Stimulated activated CD8-positive, alpha-beta memory T cell treated with anti-CD3 and anti-CD28 coated beads, Interleukin-7, amount 100 ng/mL, for 48 hours (primary cell): ENCODE data around the gene UQCRHL.
"Not testable (repeated sequence)": the region's sequence is repeated elsewhere in the genome, so short reads cannot be mapped to it uniquely, and the experiment has no call there.

Experiments used
- DNase-seq, 2 donors: peaks; one replicate each; pipeline ENCODE4 v3.0.0-alpha.2; 2020; ENCODE audit warnings: low read depth in 1 of 2; ENCODE audit errors: extremely low read depth in 1 of 2

Gene UQCRHL

DNA sequence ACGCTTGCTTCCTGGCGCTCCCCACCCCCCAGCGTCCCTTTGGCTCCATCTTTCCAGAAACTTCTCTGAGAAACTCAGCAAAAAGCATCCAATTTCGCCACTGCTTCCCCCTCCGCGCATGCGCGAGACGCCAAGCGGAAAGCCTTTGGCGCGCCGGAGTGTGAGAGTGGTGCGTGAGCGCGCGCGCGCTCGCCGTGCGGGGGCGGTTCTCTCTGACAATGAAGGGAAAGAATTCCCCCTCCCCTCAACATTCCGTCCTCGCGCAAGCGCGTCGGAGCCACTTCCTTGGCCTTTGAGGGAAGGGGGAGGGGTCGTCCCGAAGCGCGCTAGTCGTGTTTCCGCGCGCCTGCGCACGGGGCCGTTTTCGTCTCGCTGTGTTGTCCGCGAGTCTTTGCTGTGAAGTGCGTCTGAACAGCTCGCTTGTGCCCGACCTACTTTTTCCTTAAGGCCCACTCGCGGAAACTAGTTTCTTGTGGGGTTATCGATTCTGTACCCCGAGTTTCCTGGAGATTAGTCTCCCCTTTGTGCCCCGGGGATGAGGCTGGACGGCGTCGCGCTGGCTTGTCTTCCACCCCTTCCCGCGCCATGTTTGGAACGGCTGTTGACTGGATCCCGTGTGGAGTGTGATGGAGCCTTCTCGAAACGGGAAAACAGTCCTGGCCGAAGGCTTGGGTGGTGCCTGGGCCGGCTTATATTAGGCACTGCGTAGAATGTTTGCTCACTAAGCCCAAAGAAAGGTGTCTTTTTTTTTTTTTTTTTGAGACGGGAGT is 28.5 kb upstream of the UQCRHL start:
- DNase-seq = peak; percentile 96 to 99

DNA sequence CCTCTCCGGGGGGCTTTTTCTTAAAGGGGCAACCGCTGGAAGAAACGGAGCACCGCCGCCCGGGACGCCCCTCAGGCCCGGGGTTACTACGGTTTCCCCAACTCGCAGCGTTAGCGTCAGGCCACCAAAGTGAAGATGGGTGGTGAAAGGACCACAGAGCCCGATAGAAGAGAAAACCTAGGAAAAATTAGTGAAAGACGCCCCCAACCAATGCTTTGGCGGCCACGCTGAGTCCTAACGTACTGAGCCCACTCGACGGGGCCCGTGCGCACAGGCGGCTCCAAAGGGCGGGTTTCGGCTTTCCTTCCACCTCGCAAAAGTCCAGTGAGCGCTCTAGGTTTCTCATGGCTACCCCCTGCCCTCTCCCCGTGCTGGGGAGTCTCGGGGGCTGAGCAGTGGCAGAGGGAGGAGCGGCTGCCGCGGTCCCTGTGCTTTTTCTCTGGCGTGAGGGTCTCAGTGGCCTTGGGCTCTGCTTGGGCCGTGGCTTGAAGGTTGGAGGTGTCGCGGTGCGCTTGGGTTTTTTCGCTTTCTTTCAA is 27.8 kb upstream of the UQCRHL start:
- no peak for DNase-seq

DNA sequence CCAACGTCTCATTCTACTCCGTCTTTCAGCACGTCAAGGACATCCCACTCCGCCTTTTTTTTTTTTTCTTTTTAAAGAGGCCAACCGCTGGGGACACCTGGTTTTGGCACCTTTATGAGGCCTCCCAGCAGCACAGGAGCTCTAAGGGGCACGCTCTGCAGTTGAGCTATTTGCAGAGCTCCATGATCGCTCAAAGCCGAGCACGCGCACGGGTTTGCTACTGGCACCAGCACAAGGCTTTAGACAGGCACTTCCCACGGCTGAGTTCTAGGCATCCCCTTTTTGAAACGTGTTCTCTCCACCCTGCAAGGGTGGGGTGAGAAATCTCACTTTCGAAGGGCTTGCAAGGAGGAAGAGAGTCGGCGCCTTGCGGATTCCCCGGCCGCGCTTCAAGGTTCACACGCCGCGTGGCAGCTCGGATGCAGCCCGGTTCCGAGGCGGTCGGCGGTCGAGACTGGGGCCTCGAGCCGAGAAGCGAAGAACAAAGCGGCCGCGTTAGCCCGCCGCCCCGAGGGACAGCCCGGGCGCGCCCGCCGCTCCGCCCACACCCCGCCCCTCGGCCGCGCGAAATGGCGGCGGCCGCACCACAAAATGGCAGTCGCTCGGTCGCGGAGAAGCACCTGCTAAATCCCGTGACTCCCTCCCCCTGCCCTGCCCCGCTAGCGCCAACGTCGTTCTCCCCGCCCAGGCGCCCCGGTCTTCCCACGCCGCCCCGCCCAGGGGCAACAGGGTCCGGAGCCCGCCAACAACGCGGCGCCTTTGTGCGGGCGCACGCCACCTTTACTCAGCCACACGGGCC is 27.2 kb upstream of the UQCRHL start:
- peak; percentile 82 to 89 for DNase-seq

DNA sequence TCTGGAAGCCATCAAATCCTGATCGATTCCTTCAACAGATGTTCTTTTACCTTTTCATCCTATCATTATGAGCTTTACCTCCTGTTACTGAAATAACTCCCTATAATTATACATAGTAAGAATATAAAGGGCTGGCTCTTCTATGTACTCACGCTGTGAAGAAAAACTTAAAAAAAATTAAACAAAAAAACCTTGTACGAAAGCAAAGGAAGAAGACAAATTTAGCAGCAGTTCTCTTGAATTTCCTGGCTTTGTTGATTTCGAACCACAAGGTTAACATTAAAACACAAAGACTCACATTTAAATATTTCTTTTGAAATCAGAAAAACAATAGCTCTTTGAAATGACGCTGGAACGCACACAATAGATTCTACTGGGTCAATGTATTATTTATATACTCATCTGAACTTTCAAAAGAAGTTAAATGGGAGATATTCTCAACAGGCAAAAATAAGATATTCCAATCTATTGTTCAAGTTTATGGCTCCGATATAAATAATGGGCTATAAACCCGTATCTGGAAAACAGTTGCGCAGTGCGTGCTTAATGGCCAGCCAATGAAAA is 26.5 kb upstream of the UQCRHL start:
- no peak for DNase-seq

DNA sequence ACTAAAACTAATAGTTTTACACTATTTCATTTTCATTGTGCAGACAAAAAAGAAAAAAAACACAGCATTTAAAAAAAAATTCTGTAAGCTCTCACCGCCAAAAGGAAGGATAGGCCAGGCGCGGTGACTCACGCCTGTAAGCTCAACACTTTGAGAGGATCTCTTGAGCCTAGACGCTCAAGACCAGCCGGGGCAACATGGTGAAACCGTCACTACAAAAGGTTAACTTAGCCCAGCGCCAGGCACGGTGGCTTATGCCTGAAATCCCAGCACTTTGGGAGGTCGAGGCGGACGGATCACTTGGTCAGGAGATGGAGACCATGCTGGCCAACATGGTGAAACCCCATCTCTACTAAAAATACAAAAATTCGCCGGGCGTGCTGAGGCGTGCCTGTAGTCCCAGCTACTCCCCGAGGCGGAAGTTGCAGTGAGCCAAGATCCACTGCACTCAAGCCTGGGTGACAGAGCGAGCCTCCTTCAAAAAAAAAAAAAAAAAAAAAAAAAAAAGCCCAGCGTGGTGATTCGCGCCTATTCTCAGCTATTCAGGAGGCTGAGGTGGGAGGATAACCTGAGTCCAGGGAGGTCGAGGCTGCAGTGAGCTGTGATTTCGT is 25.7 kb upstream of the UQCRHL start:
- peak in 1 of 2 donors; percentile 0 for DNase-seq

DNA sequence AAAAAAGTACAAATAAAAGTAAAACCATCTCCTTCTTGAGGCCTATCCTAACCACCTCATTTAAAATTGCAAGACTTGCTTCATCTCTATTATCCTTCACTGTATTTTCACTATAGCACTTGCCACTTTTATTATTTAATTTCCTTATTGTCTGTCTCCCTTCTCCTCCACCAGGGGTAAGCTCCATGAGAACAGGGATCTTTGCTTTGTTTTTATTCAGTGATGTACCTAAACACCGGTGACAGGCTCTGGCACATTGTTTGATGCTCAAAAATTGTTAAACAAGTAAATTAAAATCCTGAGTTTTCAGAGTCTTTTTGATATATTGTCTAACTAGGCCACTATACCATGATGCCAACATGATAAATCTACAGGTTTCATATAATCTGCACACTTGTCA is 22.8 kb upstream of the UQCRHL start:
- no peak for DNase-seq

DNA sequence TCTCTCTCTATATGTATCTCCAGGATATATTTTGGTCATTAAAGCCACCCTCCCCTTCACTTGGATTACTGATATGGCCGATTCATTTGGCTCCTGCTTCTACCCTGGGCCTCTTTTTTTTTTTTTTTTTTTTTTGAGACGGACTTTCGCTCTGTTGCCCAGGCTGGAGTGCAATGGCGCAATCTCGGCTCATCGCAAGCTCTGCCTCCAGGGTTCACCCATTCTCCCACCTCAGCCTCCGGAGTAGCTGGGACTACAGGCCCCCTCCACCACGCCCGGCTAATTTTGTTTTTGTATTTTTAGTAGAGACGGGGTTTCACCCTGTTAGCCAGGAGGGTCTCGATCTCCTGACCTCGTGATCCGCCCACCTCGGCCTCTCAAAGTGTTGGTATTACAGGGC is 21.5 kb upstream of the UQCRHL start:
- not testable (repeated sequence) for DNase-seq

DNA sequence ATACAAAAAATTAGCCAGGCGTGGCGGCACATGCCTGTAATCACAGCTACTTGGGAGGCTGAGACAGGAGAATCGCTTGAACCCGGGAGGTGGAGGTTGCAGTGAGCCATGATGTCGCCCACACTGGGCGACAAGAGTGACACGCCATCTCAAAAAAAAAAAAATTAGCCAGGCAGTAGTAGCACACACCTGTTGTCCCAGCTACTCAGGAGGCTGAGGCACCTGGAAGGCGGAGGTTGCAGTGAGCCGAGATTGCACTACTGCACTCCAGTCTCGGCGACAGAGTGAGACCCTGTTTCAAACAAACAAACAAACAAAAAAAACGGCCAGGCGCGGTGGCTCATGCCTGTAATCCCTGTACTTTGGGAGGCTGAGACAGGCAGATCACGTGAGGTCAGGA is 20.1 kb upstream of the UQCRHL start:
- DNase-seq = not testable (repeated sequence)

DNA sequence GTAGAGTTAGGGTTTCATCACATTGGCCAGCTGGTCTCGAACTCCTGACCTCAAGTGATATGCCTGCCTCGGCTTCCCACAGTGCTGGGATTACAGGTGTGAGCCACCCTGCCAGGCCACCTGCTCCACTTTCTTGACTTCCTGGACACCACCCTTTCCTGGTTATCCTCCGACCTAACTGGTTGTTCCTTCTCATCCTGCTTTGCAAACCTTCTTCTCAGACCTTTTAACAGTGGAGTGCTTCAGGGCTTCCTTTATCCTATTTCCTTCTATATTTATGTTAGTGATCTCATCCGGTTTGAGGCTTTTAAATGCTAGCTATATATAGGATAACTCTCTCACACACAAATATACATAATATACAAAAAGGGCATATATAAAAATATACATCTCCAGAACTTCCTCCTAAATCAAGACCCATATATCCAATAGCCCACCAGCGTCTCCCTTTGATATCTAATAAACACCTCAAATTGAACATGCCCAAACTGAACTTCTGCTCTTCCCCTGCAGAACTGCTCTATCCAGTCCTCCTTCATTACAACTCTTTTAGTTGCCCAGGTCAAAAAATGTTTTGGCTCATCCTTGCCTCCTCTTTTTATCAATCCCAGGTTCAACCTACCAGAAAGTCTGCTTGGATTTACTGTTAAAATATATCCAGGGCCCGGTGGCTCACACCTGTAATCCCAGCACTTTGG is 19.5 kb upstream of the UQCRHL start:
- no peak for DNase-seq

DNA sequence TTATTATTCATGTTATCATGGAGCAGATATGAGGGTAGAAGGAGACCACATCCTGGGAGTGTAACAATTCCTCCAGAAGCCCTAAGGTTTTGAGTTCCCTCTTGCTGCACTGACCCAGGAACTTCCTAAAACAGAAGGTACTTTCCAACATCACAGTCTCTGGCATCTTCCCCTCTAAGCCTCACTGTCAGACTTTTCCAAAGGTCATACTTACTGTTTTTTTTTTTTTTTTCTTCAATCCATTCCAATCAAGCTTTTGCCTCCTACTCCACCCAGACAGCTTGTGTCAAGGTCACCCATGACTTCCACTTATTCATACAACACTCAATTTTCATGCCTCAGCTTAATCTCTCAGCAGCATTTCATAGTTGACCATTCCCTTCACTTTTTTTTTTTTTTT is 18.4 kb upstream of the UQCRHL start:
- DNase-seq = no peak

DNA sequence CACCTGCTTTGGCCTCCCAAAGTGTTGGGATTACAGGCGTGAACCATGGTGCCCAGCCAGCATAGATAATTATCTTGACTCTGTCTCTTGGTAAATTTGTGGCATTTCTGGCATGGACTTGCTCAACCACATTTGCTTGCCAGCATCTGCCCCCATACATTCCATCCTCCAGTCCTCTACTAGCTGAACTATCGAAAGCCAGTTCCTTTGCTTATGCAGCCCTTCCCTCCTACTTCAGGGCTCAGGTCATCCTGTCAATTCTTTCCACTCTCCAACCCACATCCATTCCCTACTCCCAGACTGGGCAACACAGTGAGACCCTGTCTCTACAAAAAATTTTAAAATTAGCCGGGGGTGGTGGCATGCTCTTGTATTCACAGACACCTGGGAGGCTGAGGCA is 13.0 kb upstream of the UQCRHL start:
- no peak for DNase-seq

DNA sequence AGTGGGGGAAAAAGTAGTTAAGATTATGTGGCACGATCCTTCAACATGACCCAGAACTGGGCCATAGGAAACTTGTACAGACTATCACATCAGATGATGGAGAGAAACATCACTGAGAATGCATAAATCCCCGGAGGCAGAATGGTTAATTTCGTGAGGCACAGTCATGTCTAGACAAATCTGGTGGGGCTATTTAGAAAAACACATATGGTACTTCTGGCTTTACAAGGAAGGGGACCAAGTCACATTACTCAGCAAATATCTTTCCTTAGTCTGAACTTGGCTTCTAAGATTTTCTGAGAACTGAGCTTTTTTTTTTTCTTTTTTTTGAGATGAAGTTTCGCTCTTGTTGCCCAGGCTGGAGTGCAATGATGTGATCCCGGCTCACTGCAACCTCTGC is 9.2 kb upstream of the UQCRHL start:
- no peak for DNase-seq

DNA sequence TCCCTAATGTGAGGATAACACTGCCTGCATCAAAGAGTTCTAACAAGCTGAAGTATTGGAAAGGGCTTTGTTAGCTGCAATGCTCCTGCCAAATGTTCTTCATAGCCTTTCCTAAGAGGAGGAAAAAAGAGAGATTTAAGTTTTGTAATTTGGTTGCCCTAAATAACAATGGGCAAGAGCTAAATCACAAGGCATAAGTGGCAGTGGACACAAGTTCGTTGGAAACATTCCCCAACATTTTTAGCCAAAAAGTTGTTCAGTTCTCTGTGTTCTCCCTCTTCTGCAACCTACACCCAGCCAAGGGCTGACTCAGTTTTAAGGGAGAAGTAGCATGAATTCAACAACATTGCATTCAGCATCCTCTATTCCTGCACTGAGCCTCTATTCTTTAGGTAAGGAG is 2.6 kb upstream of the UQCRHL start:
- DNase-seq = no peak

DNA sequence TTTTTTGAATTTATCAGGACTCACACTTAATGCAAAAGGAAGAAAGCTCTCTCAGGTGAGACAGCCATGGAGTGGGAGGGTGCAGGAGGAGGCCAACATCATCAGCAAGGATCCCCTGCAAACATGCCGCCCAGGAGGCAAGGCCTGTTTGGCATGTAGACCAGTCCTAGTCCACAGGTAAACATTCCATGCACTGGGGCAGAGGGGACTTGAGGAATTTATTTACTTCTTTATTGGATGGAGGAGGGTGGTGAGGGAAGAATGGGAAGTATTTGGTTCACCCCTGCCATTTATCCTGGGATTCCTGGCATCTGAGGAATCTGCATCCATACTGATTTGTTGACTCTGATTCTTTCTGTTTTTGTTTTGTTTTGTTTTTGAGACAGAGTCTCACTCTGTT is 1.5 kb upstream of the UQCRHL start:
- DNase-seq = no peak

DNA sequence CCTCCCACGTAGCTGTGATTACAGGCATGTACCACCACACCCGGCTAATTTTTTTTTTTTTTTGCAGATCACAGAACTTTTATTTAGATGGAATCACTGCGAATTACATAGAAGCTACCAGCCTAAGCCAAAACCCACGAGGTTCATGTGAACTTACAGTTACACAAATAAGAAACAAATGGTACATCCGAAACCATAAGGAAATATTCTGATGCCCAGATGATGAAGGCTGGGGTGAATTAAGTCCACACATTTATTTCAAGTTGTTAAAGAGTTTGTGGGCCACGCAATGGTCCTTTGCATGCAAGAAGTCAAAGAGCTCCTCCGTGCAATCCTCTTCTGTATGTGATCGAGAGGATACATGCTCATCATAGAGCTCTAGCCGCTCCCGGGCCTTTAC is 328 bp downstream of the UQCRHL start:
- DNase-seq = no peak

DNA sequence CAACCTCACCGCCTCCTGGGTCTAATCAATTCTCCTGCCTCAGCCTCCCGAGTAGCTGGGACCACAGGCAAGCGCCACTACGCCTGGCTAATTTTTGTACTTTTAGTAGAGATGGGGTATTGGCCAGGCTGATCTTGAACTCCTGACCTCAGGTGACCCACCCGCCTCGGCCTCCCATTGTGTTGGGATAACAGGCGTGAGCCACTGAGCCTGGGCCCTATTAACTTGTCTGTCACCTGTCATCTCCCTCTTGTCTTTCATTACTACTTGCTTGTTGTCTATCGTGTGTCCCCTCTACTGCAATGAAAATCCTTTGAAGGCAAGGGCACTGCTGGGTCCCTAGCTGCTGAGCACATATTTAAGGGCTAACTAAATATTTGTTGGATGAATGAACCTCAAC is 3.4 kb downstream of the UQCRHL start:
- no peak for DNase-seq

DNA sequence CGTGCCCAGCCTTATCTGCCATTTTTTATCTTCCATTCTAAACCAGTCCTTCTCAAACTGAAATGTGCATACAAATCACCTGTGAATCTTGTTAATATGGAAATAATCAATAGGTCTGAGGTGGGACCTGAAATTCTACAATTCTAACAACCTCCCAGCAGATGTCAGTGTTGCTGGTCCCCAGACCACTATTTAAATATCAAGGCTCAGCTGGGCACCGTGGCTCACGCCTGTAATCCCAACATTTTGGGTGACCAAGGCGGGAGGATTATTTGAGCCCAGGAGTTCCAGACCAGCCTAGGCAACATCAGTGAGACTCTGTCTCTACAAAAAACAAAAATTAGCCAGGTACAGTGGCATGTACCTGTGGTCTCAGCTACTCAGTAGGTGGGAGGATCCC is 4.1 kb downstream of the UQCRHL start:
- no peak for DNase-seq

DNA sequence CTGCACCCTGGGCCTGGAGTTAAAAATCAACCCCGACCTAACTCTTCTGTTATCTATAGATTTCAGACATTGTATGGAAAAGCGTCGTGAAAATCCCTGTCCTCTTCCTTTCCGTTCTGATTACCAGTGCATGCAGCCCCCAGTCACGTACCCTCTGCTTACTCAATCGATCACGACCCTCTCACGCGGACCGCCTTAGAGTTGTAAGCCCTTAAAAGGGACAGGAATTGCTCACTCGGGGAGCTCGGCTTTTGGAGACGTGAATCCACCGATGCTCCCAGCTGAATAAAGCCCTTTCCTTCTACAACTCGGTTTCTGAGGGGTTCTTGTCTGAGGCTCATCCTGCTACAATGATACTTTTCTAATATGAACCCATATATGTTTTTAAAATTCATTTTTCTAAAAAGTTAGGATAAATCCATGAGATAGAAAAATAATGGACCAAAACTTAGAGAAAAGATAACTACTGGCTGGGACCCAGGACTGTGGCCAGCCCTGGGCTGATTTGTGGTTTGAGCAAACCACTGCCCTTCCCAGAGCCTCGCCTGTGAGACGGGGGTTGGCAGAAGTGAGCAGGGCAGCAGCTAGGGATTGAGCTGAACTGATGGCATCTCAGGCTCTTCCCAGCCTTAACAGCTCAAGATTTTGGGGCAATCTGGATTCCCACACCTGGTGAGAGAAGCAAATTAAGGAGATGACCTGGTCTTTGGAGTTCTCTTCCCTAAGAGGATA is 5.0 kb downstream of the UQCRHL start:
- no peak for DNase-seq

DNA sequence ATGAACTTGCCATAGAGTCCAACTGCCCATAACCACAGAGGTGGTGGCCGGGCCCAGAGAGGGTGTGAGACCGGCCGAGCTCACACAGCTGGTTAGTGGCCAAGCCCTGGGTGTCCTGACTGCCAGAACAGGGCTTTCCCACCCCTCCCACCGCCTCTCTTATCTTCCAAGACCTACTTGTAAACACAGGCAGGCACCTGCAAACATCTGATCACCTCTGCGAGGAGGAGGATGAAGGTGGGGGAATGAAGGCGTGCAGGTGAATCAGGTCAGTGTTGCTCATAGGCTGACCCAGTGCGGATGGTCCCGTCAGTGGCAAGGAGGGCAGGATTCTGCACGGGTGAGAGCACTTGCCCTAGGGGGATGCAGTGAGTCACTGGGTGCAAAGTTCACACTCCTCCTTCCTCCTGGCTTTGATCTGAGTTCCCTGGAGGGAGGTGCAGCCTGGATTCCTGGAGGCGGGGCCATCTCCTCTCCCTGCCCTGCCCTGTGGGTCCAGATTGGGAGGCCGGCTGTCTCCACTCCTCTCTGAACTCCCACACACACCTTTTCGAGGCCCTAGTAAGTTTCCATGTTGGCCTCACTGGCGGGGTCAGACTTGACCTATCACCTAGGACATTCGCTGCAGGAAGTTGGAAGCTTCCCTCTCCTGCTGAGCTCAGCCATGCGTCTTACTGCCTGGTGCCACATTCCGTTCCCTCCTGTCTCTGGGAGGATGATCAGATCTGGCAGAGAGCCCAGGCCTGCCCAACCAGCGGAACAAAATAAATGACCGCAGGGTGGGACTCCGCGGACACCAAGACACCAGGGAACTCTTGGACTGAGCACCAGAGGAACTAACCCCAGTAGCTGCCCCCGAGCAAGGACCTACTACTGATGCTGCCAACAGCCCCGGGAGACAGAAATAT is 7.3 kb downstream of the UQCRHL start:
- DNase-seq = no peak
